Right lobe of liver (tissue), 4 donors: ENCODE results near the gene AJAP1.

ENCODE experiments used
- CTCF ChIP-seq, 4 donors: fragments of 200-600 bp in 3 of 4; fragments of 450-650 bp in 1 of 4; IDR thresholded peaks; one replicate each; pipeline versions ENCODE4 v1.5.1 to v1.8.0; 2016 to 2022; ENCODE audit warnings: antibody characterized with exemption in 4 of 4, mild to moderate bottlenecking in 2 of 4
- POLR2A ChIP-seq: fragments of 450-650 bp; IDR thresholded peaks from one replicate; pipeline ENCODE4 v1.6.1; 2017; ENCODE audit warnings: antibody characterized with exemption, mild to moderate bottlenecking
- donor health status: DM: no; HTN: no; CAD: no.
- donor health status: DM: no; HTN: no; CAD: no.
- donor health status: DM: no; HTN: yes; CAD: no.

GRCh38 chr1:4615138-4615470, 39.3 kb upstream of the AJAP1 start:
- TF ChIP-seq CTCF (IDR thresholded peaks at IDR 0.05) (no peak), POLR2A (no peak)
